ENCODE results near the gene GALR3.
"Not testable (repeated sequence)": the region's sequence is repeated elsewhere in the genome, so short reads cannot be mapped to it uniquely, and the experiment has no call there.

The GALR3 gene

GRCh38 chr22:37792494-37792893 is 30.7 kb upstream of the GALR3 start:
- DNase-seq (ENCODE audit: extremely low read depth, insufficient read length), result no peak
- TF ChIP-seq CTCF (IDR thresholded peaks at IDR 0.05; ENCODE audit: insufficient read depth, low read length, poor library complexity, severe bottlenecking), result no peak
- Histone ChIP-seq H3K4me3 (replicated peaks; ENCODE audit: low read depth, low read length) (no peak overlapping the region), H3K27me3 (replicated peaks; ENCODE audit: control insufficient read depth, insufficient read depth, low read length) (no peaks in the 10 kb centered on the region), H3K36me3 (ENCODE audit: control insufficient read depth, insufficient read depth, low read length) (no peaks in the 10 kb centered on the region)

GRCh38 chr22:37794376-37794775 is 28.8 kb upstream of the GALR3 start:
- DNase-seq (ENCODE audit: extremely low read depth, insufficient read length), result no peak
- no peak for TF ChIP-seq CTCF (IDR thresholded peaks at IDR 0.05; ENCODE audit: insufficient read depth, low read length, poor library complexity, severe bottlenecking)
- Histone ChIP-seq H3K27me3 (replicated peaks; ENCODE audit: control insufficient read depth, insufficient read depth, low read length) (no peaks in the 10 kb centered on the region), H3K36me3 (ENCODE audit: control insufficient read depth, insufficient read depth, low read length) (no peaks in the 10 kb centered on the region), H3K4me3 (replicated peaks; ENCODE audit: low read depth, low read length) (no peak overlapping the region)

DNA sequence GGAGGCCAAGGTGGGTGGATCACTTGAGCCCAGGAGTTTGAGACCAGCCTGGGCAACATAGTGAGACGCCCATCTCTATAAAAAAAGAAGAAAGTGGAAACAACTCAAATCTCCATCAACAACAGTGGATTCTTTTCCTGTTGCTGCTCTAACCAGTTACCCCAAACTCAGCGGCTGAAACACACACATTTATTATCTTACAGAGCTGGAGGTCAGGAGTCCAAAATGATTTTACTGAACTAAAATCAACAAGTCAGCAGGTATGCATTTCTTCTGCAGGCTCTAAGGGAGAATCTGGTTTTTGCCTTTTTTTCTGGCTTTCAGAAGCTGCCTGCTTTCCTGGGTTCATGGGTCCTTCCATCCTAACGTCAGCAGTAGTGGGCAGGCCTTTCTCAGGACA is 27.1 kb upstream of the GALR3 start:
- Histone ChIP-seq H3K27me3 (replicated peaks; ENCODE audit: control insufficient read depth, insufficient read depth, low read length) (no peaks in the 10 kb centered on the region), H3K36me3 (ENCODE audit: control insufficient read depth, insufficient read depth, low read length) (no peaks in the 10 kb centered on the region), H3K4me3 (replicated peaks; ENCODE audit: low read depth, low read length) (no peak overlapping the region)
- no peak for DNase-seq (ENCODE audit: extremely low read depth, insufficient read length)
- no peak for TF ChIP-seq CTCF (IDR thresholded peaks at IDR 0.05; ENCODE audit: insufficient read depth, low read length, poor library complexity, severe bottlenecking)

DNA sequence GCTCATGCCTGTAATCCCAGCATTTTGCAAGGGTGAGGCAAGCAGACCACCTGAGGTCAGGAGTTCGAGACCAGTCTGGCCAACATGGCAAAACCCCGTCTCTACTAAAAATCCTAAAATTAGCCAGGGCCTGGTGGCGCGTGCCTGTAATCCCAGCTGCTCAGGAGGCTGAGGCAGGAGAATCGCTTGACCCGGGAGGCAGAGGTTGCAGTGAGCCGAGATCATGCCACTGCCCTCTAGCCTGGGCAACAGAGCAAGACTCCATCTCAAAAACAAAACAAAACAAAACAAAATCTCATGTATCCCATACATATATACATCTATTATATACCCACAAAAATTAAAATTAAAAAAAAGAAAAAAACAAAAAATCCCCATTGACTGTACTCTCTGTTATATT is 25.9 kb upstream of the GALR3 start:
- DNase-seq (ENCODE audit: extremely low read depth, insufficient read length); H3K4me3 ChIP-seq (replicated peaks; ENCODE audit: low read depth, low read length); H3K27me3 ChIP-seq (replicated peaks; ENCODE audit: control insufficient read depth, insufficient read depth, low read length); H3K36me3 ChIP-seq (ENCODE audit: control insufficient read depth, insufficient read depth, low read length): not testable (repeated sequence)

- Histone ChIP-seq H3K4me3 (replicated peaks; ENCODE audit: low read depth, low read length) (no peak overlapping the region), H3K27me3 (replicated peaks; ENCODE audit: control insufficient read depth, insufficient read depth, low read length) (no peaks in the 10 kb centered on the region), H3K36me3 (ENCODE audit: control insufficient read depth, insufficient read depth, low read length) (no peaks in the 10 kb centered on the region)
- TF ChIP-seq CTCF (IDR thresholded peaks at IDR 0.05; ENCODE audit: insufficient read depth, low read length, poor library complexity, severe bottlenecking), result no peak
- no peak for DNase-seq (ENCODE audit: extremely low read depth, insufficient read length)
These were observed 25.2 kb upstream of the GALR3 start for GRCh38 chr22:37797874-37798500.

DNA sequence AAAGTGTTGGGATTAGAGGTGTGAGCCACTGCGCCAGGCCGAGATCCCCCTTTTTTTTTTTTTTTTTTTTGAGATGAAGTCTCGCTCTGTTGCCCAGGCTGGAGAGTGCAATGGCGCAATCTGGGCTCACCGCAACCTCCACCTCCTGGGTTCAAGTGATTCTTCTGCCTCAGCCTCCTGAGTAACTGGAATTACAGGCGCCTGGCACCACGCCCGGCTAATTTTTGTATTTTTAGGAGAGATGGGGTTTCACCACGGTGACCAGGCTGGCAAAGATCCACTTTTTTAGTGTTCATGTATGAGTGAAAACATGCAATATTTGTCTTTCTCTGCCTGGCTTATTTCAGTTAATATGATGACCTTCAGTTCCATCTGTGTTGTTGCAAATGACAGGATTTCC is 23.2 kb upstream of the GALR3 start:
- H3K4me3 ChIP-seq (replicated peaks; ENCODE audit: low read depth, low read length); DNase-seq (ENCODE audit: extremely low read depth, insufficient read length); H3K36me3 ChIP-seq (ENCODE audit: control insufficient read depth, insufficient read depth, low read length); H3K27me3 ChIP-seq (replicated peaks; ENCODE audit: control insufficient read depth, insufficient read depth, low read length): not testable (repeated sequence)

GRCh38 chr22:37801946-37802309 is 21.3 kb upstream of the GALR3 start:
- DNase-seq (ENCODE audit: extremely low read depth, insufficient read length), result no peak
- Histone ChIP-seq H3K36me3 (ENCODE audit: control insufficient read depth, insufficient read depth, low read length) (no peaks in the 10 kb centered on the region), H3K4me3 (replicated peaks; ENCODE audit: low read depth, low read length) (peak overlapping the region; percentile 53), H3K27me3 (replicated peaks; ENCODE audit: control insufficient read depth, insufficient read depth, low read length) (peaks cover 10% of the 10 kb centered on the region; the same call in 1 of the 2 replicates)
- TF ChIP-seq CTCF (IDR thresholded peaks at IDR 0.05; ENCODE audit: insufficient read depth, low read length, poor library complexity, severe bottlenecking), result no peak

All from GM06990 (cell line).